Measurements from ENCODE around the gene BDKRB2.
"Not testable (repeated sequence)": the region's sequence is repeated elsewhere in the genome, so short reads cannot be mapped to it uniquely, and the experiment has no call there.

The BDKRB2 gene

GRCh38 chr14:96243785-96244184 is 39.1 kb downstream of the BDKRB2 start:
- no peak for DNase-seq (ENCODE audit: low read depth, low spot score)
- H3K4me3 ChIP-seq (ENCODE audit: low read length) = no peak overlapping the region

- not testable (repeated sequence) for H3K4me3 ChIP-seq (ENCODE audit: low read length); DNase-seq (ENCODE audit: low read depth, low spot score)
Measured at GRCh38 chr14:96245074-96245473, 40.4 kb downstream of the BDKRB2 start.

DNA sequence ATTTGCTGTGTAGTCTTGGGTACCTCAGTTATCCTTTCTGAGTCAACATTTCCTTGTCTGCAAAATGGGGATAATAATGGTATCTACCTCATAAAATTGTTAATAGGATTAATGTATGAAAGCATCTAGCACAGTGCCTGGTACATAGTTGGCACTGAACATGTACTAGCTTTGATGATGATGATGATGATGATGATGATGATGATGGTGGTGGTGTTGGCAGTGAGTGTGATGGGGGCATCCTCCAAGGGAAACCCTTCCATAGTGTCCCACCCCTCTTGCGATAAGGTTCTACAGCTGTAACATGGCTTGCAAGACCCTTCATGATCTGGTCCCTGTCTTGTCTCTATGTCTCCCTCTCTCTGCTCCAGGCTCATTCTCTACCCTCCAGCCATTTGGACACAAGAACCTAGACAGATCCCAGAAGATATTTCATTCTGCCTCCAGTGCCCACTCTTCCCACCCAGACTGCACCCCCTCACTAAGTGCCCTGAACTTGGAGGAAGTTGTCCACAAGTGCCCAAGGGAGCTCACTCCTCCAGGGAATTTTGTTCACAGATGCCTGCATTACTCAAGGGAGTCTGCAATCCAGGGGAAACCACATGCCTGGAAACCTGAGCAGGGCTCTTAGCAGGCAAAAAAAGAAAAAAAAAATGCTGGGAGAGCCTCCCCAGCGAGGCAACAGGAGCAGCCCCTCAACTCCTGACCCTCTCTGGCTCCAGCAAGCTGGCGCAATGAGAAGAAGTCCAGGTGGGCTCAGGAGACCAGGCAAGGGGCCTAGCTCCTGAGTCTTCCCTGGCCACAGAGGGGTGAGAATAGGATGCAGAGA is 41.3 kb downstream of the BDKRB2 start:
- DNase-seq (ENCODE audit: low read depth, low spot score) = no peak
- H3K4me3 ChIP-seq (ENCODE audit: low read length) = no peak overlapping the region

DNA sequence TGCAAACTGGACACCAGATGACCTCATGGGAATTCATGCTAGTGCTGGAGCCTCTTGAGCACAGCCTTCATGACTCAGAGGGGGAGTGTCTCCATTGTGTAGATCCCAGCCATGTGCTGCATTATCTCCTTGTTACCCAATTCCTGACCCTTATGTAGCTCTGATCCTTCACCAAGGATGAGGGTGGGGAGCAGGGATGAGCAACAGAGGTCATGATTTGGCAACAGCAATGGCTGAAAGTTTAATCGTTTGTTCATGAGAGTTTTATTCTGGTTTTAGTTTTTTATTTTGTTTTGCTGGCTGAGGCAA is 41.9 kb downstream of the BDKRB2 start:
- no peak for DNase-seq (ENCODE audit: low read depth, low spot score)
- no peak overlapping the region for H3K4me3 ChIP-seq (ENCODE audit: low read length)

DNA sequence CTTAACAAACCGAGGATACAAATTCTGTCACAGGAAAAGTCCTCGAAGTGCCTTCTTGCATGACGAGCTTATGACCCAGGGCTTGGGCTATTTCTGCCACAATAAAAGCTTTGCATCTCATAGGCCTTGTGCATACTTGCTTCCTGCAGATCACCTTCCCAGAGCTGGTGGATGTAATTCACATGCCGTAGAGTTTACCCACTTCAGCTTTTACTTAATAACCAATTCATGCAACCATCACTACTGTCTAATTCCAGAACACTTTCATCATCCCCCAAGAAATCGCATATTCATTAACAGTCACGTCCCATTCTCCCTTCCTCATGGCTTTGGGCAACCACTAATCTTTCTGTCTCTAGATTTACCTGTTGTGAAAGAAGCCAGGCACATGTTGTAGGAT is 42.4 kb downstream of the BDKRB2 start:
- no peak overlapping the region for H3K4me3 ChIP-seq (ENCODE audit: low read length)
- no peak for DNase-seq (ENCODE audit: low read depth, low spot score)

GRCh38 chr14:96249029-96249428 is 44.4 kb downstream of the BDKRB2 start:
- no peak overlapping the region for H3K4me3 ChIP-seq (ENCODE audit: low read length)
- DNase-seq (ENCODE audit: low read depth, low spot score) = no peak

DNA sequence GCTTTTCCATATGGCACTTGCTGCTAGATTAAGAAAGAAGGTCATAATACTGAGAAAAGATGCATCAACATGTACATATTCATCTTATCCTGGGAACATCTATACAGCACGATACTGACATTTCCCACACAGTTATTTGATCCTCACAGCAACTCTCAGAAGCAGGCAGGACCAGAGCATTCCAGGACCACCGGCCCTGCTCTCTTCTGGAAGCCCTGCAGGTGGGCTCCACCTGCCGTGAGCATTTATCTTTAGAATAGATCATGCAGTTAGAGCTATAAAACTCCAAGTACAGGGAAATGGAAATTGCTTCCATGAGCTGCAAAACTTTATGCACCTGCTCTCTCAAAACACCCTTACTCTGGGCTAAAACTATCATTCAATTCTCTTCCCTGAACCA is 45.8 kb downstream of the BDKRB2 start:
- no peak for DNase-seq (ENCODE audit: low read depth, low spot score)
- no peak overlapping the region for H3K4me3 ChIP-seq (ENCODE audit: low read length)

DNA sequence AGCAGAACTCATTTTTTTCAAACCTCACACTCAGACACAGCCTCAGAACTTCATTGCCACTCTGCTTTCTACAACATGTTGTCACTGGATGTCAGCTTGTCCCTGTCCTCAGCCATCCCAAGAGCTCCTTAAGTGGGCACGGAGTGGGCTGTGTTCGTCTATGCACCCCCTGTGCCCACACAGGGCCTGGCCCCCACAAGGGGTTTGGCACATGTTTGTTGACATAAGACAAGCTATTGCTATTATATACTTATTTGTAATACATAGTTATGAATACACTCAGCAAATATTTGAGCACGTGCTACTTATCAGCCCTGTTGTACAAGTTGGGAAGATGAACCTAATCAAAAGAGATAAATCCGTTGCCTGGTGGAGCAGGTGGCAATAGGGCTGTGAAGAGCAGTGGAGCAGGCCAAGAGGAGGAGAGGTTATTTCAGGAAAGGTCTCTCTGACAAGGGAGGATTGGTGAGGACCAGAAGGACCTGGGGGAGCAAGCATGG is 47.1 kb downstream of the BDKRB2 start:
- DNase-seq (ENCODE audit: low read depth, low spot score) = no peak

DNA sequence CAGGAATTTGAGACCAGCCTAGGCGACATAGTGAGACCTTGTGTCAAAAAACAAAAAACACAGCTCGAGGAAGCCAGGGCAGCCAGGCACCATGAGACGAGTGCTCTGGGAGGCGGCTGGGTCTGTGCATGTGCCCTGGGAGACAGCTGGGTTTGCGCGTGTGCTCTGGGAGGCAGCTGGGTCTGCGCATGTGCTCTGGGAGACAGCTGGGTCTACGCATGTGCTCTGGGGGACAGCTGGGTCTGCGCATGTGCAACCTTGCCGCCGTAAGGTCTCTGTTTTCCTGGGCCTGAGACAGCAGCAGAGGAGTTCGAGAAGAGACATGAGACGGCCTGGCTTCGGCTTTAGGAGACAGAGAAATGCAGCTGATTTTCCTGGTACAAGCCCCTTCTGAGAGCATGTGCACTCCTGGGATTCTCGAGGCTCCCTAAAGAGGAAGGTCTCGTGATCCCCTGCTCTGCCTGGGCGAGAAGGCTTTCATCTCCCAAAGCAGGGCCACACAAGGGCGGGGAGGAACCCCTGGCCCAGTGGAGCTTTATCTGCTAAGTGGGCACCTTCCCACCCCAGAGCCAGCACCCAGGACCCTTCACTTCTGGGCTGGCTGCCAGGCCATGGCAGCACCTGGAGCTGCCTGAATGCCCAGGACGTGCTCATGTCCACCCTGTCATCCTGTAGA is 47.8 kb downstream of the BDKRB2 start:
- DNase-seq (ENCODE audit: low read depth, low spot score) = no peak
- H3K4me3 ChIP-seq (ENCODE audit: low read length) = no peak overlapping the region

More for the DNA sequence above, 47.1 kb downstream of the BDKRB2 start:
- H3K4me3 ChIP-seq (ENCODE audit: low read length) = no peak overlapping the region

DNA sequence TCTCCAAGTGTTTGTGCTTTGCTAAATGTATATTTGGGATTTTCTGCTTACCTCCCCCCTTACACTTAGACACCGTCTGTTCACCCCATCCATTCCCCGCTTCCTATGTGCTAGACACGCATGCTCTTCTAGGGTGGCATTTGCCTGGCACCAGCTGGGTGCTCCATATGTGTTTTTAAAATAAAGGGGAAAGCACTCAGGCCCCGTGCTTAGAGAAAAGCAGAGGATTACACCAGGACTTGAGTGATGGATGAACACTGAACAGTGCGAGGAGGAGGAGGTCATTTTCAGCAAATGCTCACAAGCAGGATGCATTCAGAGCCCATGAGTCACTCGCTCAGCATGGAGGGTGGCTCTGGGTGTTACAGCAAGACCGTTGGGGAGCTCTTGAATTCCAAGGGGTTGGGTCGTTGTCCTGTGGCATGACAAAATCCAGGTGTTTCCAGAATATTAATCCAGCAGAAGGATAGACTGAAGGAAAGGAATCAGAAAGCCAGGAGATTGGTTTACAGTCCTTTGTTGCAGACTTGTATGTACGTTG is 48.4 kb downstream of the BDKRB2 start:
- DNase-seq (ENCODE audit: low read depth, low spot score) = no peak
- H3K4me3 ChIP-seq (ENCODE audit: low read length) = no peak overlapping the region

DNA sequence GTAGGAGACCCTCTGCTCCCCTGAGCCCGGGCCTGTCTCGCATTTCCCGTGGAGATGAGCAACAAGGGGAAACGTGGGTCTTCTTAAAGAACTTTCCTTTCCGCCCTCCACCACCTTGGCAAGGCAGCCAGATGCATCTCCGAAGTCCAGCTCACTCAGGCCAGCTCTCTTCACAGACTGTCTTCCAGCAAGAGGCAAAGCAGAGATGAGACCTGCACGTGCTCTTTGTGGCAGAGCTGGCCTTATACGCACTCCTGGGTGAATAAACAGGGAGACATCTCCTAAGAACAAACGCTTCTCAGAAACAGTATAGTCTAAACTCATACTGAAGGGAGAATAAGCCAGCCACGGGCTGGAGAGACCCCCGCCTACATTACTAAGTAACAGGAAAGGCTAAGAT is 50.0 kb downstream of the BDKRB2 start:
- no peak for DNase-seq (ENCODE audit: low read depth, low spot score)
- H3K4me3 ChIP-seq (ENCODE audit: low read length) = no peak overlapping the region

GRCh38 chr14:96255501-96256366 is 51.1 kb downstream of the BDKRB2 start, which contains the start of gene BDKRB1:
TSS of gene BDKRB1 (plus strand) at chr14:96256210. CDS start at chr14:96263683, 7,473 bp downstream.
- DNase-seq (ENCODE audit: low read depth, low spot score) = no peak
- no peak within 1 kb of the TSS for H3K4me3 ChIP-seq (ENCODE audit: low read length)

DNA sequence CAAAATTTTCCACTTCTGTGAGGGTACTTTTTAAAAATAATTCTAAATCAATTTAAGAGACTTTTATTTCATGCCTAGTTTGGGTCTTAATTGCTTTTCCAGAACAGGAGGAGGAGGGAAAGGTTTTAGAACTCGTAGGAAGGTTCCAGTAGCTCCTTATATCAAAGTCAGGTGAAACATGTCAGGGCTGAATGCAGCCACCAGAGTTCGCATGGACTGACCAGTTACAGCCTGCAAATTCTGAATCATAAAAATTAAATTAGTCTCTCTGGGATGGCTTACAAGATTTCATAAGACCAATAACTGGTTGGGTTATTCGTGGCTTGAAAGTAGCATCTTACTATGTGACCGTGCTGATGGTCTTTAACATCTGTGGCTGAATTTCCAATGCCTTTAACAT is 51.8 kb downstream of the BDKRB2 start:
- DNase-seq (ENCODE audit: low read depth, low spot score) = no peak
- H3K4me3 ChIP-seq (ENCODE audit: low read length) = no peak overlapping the region

GRCh38 chr14:96257056-96257455 is 52.4 kb downstream of the BDKRB2 start:
- no peak for DNase-seq (ENCODE audit: low read depth, low spot score)
- no peak overlapping the region for H3K4me3 ChIP-seq (ENCODE audit: low read length)

- no peak for DNase-seq (ENCODE audit: low read depth, low spot score)
- H3K4me3 ChIP-seq (ENCODE audit: low read length) = no peak overlapping the region
Measured at GRCh38 chr14:96257900-96258299, 53.3 kb downstream of the BDKRB2 start.

DNA sequence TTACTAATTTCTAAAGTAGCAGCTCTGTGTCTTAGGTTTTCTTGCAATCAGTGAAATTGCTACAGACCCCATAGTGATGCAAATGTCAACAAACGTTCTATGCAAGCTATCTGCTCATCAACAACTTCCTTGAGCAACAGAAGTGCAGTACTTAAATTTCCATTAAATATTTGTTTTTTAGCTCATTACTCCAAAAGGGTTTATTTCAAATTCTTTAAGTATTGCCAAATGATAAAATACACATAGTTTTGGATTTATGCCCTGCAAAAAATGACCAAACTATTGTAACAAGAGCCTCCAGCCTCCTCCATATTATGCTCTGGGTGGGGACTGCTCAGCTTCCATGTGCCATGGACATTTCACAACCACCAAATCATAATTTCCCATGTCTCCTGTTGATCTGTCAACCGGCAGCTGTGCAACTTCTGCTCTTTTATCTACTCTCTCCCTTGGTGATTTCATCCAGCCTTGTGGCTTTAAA is 55.7 kb downstream of the BDKRB2 start:
- no peak overlapping the region for H3K4me3 ChIP-seq (ENCODE audit: low read length)

GRCh38 chr14:96261053-96261452 is 56.4 kb downstream of the BDKRB2 start:
- no peak overlapping the region for H3K4me3 ChIP-seq (ENCODE audit: low read length)
- DNase-seq (ENCODE audit: low read depth, low spot score) = no peak

More for the DNA sequence above, 55.7 kb downstream of the BDKRB2 start:
- no peak for DNase-seq (ENCODE audit: low read depth, low spot score)

GRCh38 chr14:96261772-96262655 is 57.4 kb downstream of the BDKRB2 start:
- no peak for DNase-seq (ENCODE audit: low read depth, low spot score)

More at GRCh38 chr14:96261772-96262655, 57.4 kb downstream of the BDKRB2 start:
- H3K4me3 ChIP-seq (ENCODE audit: low read length) = no peak overlapping the region
